GM12878 (cell line): Measurements from ENCODE around the gene SLC29A2. TPM values are rescaled to one million over a fixed set of nuclear protein-coding genes. Genes with fewer than 3 reads are reported as not detected.

ENCODE experiments used
- ATAC-seq: fragments of 200-7000 bp; cut with Tn5 transposase; 3 replicates; pipeline ENCODE4 v1.9.1; 2020; ENCODE audit warnings: mild to moderate bottlenecking, moderate library complexity
- Bru-seq: library from RNA; stranded (reverse); fragments of 400-500 nt; gene quantifications from one replicate; lab custom pipeline; 2021; lab: Mats Ljungman, UMichigan
- BruChase-seq, 2 experiments: library from RNA; stranded (reverse); fragments of 400-500 nt; gene quantifications; one replicate each; lab custom pipeline; 2021; lab: Mats Ljungman, UMichigan
- BruUV-seq: library from RNA; stranded (reverse); fragments of 400-500 nt; replicated peaks from 2 replicates; lab custom pipeline; 2021; lab: Mats Ljungman, UMichigan
- CTCF ChIA-PET: fragments of 300-600 bp; sonication (Branson Sonifier 250); formaldehyde crosslinking; extraction: SDS; loops from one replicate; lab custom pipeline; 2021; ENCODE audit warnings: inconsistent platforms; lab: Yijun Ruan, JAX
- POLR2A ChIA-PET: fragments of 350-600 bp; formaldehyde crosslinking; extraction: SDS; loops from one replicate; lab custom pipeline; 2021; ENCODE audit warnings: inconsistent platforms; lab: Charles Lee
- RAD21 ChIA-PET: fragments of 300-600 bp; sonication (Branson Sonifier 250); formaldehyde crosslinking; loops from one replicate; lab custom pipeline; 2023; ENCODE audit warnings: antibody characterized with exemption; ENCODE audit not compliant: unreplicated experiment; lab: Charles Lee
- SMC1A ChIA-PET: fragments of 300-600 bp; sonication (Branson Sonifier 250); formaldehyde crosslinking; loops from one replicate; lab custom pipeline; 2023; ENCODE audit not compliant: unreplicated experiment, uncharacterized antibody; lab: Charles Lee
- DNase-seq: peaks from one replicate; pipeline ENCODE4 v3.0.0-alpha.2; 2011; ENCODE audit warnings: low read depth, low spot score
- FAIRE-seq: peaks from 3 replicates; lab custom pipeline; 2011; peaks lifted over from hg19 to GRCh38; lab: Jason Lieb, UNC
- H2AFZ ChIP-seq: 2 replicates; pipeline ENCODE4 v1.6.0; 2011; ENCODE audit warnings: low read depth, low read length, control low read depth; ENCODE audit not compliant: control insufficient read depth
- H3K27ac ChIP-seq: 2 replicates; pipeline ENCODE4 v1.5.1; 2011; ENCODE audit warnings: control low read depth; ENCODE audit not compliant: control insufficient read depth, insufficient read depth
- H3K27me3 ChIP-seq, 2 experiments: replicated peaks in 1 of 2; 2 replicates each; pipeline versions ENCODE4 v1.6.0 to v1.6.1; 2011; ENCODE audit warnings: low read length in 1 of 2; ENCODE audit not compliant: control insufficient read depth in 2 of 2, insufficient read depth in 2 of 2
- H3K36me3 ChIP-seq, 2 experiments: 2 replicates each; pipeline ENCODE4 v1.5.1; 2011; ENCODE audit warnings: low read length in 1 of 2; ENCODE audit not compliant: control insufficient read depth in 2 of 2, insufficient read depth in 2 of 2
- H3K4me1 ChIP-seq: 2 replicates; pipeline ENCODE4 v1.6.1; 2011; ENCODE audit warnings: mild to moderate bottlenecking, low read length, moderate library complexity, mixed read lengths; ENCODE audit not compliant: control insufficient read depth, insufficient read depth
- H3K4me2 ChIP-seq: 2 replicates; pipeline ENCODE4 v1.6.0; 2011; ENCODE audit warnings: control low read depth; ENCODE audit not compliant: control insufficient read depth, insufficient read depth
- H3K4me3 ChIP-seq: fragments of 200-600 bp; sonication (generic); 2 replicates; pipeline ENCODE4 v1.5.1; 2016
- H3K79me2 ChIP-seq: 2 replicates; pipeline ENCODE4 v1.6.0; 2011; ENCODE audit warnings: low read length; ENCODE audit not compliant: control insufficient read depth, insufficient read depth
- H3K9ac ChIP-seq: 2 replicates; pipeline ENCODE4 v1.8.0; 2011; ENCODE audit warnings: low read length, control low read depth, mixed read lengths; ENCODE audit not compliant: control insufficient read depth, insufficient read depth
- H3K9me3 ChIP-seq: replicated peaks from 3 replicates; pipeline ENCODE4 v1.5.1; 2011; ENCODE audit warnings: mild to moderate bottlenecking, low read length; ENCODE audit not compliant: control insufficient read depth, insufficient read depth
- H4K20me1 ChIP-seq: 2 replicates; pipeline ENCODE4 v1.6.0; 2011; ENCODE audit not compliant: control insufficient read depth, insufficient read depth
- CBFB ChIP-seq: IDR thresholded peaks from 2 replicates; pipeline ENCODE4 v1.6.1; 2016; ENCODE audit warnings: antibody characterized with exemption, low read depth
- CBX5 ChIP-seq: sonication (generic); IDR thresholded peaks from 2 replicates; pipeline ENCODE4 v1.6.1; 2016; ENCODE audit warnings: low read depth, moderate library complexity, mild to moderate bottlenecking, inconsistent platforms
- EGR1 ChIP-seq, 2 experiments: IDR thresholded peaks; 1 replicate in 1 of 2; 2 replicates in 1 of 2; pipeline ENCODE4 v1.6.1; 2011 to 2012; ENCODE audit warnings: low read depth in 2 of 2, low read length in 2 of 2, borderline replicate concordance in 1 of 2, mild to moderate bottlenecking in 1 of 2, moderate library complexity in 1 of 2
- GATAD2B ChIP-seq: fragments of 450-650 bp; conservative IDR thresholded peaks from 2 replicates; pipeline ENCODE4 v1.6.1; 2017; ENCODE audit warnings: low read depth, mild to moderate bottlenecking, moderate library complexity
- IKZF1 ChIP-seq: fragments of 450-650 bp; conservative IDR thresholded peaks from 2 replicates; pipeline ENCODE4 v1.6.1; 2017; ENCODE audit warnings: antibody characterized with exemption, mild to moderate bottlenecking
- KAT2A ChIP-seq: conservative IDR thresholded peaks from 2 replicates; pipeline ENCODE4 v1.6.1; 2011; ENCODE audit warnings: low read depth, low read length; ENCODE audit not compliant: control insufficient read depth
- MEF2B ChIP-seq: fragments of 450-650 bp; IDR thresholded peaks from 2 replicates; pipeline ENCODE4 v1.6.1; 2018; ENCODE audit warnings: mild to moderate bottlenecking, moderate library complexity; ENCODE audit not compliant: partially characterized antibody, poor library complexity, severe bottlenecking
- NR2F1 ChIP-seq: fragments of 450-650 bp; conservative IDR thresholded peaks from 2 replicates; pipeline ENCODE4 v1.6.1; 2017; ENCODE audit warnings: mild to moderate bottlenecking
- POU2F2 ChIP-seq: IDR thresholded peaks from 3 replicates; pipeline ENCODE4 v1.6.1; 2011; ENCODE audit warnings: low read depth, mild to moderate bottlenecking, low read length, borderline replicate concordance
- RELA ChIP-seq: fragments of 450-650 bp; IDR thresholded peaks from 2 replicates; pipeline ENCODE4 v1.8.0; 2014; ENCODE audit warnings: borderline replicate concordance; ENCODE audit not compliant: partially characterized antibody
- TARDBP ChIP-seq: IDR thresholded peaks from 2 replicates; pipeline ENCODE4 v1.6.1; 2016; ENCODE audit warnings: borderline replicate concordance
- ZNF687 ChIP-seq: fragments of 450-650 bp; IDR thresholded peaks from 2 replicates; pipeline ENCODE4 v1.6.1; 2017; ENCODE audit warnings: mild to moderate bottlenecking, moderate library complexity
- WGBS: methylation state at CpG from one replicate; pipeline ENCODE4 v1.1.6; 2016; ENCODE audit warnings: low lambda C conversion rate; ENCODE audit not compliant: insufficient replicate concordance, insufficient coverage; ENCODE audit errors: missing lambda C conversion rate; 5-methylcytosine and 5-hydroxymethylcytosine counted together
- in situ Hi-C: fragments of 300-500 bp; cut with MboI; formaldehyde crosslinking; loops from 9 replicates; pipeline ENCODE4 v1.14.3; 2018; ENCODE audit warnings: mixed read lengths
- intact Hi-C: fragments of 100-400 bp; cut with micrococcal nuclease; formaldehyde crosslinking; loops from one replicate; pipeline ENCODE4 v1.14.2; 2022; ENCODE audit not compliant: unreplicated experiment
- long read RNA-seq, 2 experiments: library from polyadenylated mRNA; unstranded; transcript quantifications; one replicate each; pipeline ENCODE4 v2.0.0, GENCODE V29; 2019 to 2020
- polyA minus RNA-seq, 3 experiments: library from RNA; depleted of rRNA, polyadenylated mRNA; stranded (reverse); fragments of >200 nt; gene quantifications; 2 replicates each; pipeline ENCODE4 v1.2.3, GENCODE V29; 2011
- polyA plus RNA-seq, 11 experiments: library from polyadenylated mRNA; depleted of rRNA in 4 of 11; unstranded in 6 of 11; stranded (reverse) in 5 of 11; fragments of >200 nt; fragmentation: Nextera tagmentation in 4 of 11; fragmentation: Illumina TruSeq in 1 of 11; extraction: Ambion mirVana in 4 of 11; extraction: Trizol in 1 of 11; gene quantifications; 1 replicate in 1 of 11; 2 replicates in 10 of 11; pipeline versions ENCODE4 v1.2.1 to v1.2.3, GENCODE V29; 2011 to 2016; ENCODE audit warnings: inconsistent platforms in 2 of 11, missing spikeins in 2 of 11, low read depth in 1 of 11
- total RNA-seq, 4 experiments: library from RNA; depleted of rRNA in 3 of 4; stranded (reverse); fragments of >200 nt in 3 of 4; fragmentation: Illumina TruSeq in 1 of 4; extraction: Trizol in 1 of 4; gene quantifications; 2 replicates each; pipeline versions ENCODE4 v1.2.1 to v1.2.3, GENCODE V29; 2013 to 2021

The SLC29A2 gene, protein sequence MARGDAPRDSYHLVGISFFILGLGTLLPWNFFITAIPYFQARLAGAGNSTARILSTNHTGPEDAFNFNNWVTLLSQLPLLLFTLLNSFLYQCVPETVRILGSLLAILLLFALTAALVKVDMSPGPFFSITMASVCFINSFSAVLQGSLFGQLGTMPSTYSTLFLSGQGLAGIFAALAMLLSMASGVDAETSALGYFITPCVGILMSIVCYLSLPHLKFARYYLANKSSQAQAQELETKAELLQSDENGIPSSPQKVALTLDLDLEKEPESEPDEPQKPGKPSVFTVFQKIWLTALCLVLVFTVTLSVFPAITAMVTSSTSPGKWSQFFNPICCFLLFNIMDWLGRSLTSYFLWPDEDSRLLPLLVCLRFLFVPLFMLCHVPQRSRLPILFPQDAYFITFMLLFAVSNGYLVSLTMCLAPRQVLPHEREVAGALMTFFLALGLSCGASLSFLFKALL
- 24.0 and 24.5 TPM in 2 replicates for total RNA-seq (2013; cell fraction: nucleolus; rRNA removed)
- total RNA-seq (2014; rRNA removed) (2.2 TPM in 2 replicates), total RNA-seq (2014; rRNA removed; fragmentation: Illumina TruSeq; extraction: Trizol) (1.5 TPM in 2 replicates), total RNA-seq (2021) (4.7 and 6.0 TPM in 2 replicates), polyA plus RNA-seq (2011; rRNA removed) (1.5 and 3.4 TPM in 2 replicates), polyA plus RNA-seq (2014; fragmentation: Illumina TruSeq; extraction: Trizol) (2.7 and 3.5 TPM in 2 replicates), polyA plus RNA-seq (2014; fragmentation: Nextera tagmentation; extraction: Ambion mirVana) (under 1 TPM; 0.27 to 0.44 TPM), polyA plus RNA-seq (2014; rRNA removed) (7.5 and 7.7 TPM in 2 replicates), polyA plus RNA-seq (2016; fragmentation: Nextera tagmentation; extraction: Ambion mirVana) (1 to 10 TPM; 1.9 to 2.1 TPM), polyA minus RNA-seq (2011; rRNA and poly(A)+ RNA removed) (1.8 and 3.0 TPM in 2 replicates), Bru-seq, nascent RNA (percentile 66 among the genes with signal in this experiment), BruChase-seq, experiment 1, labeled RNA remaining after a 6-hour chase (percentile 58 among the genes with signal in this experiment), BruChase-seq, experiment 2, labeled RNA remaining after a 2-hour chase (percentile 52 among the genes with signal in this experiment)
- 2.0 TPM for polyA plus RNA-seq (2011; ENCODE audit: low read depth)
- 3.4 and 4.3 TPM in 2 replicates for polyA plus RNA-seq (2011; cell fraction: cytosol; rRNA removed)
- polyA plus RNA-seq (2011; cell fraction: nucleus; rRNA removed), result 24.4 and 32.3 TPM in 2 replicates
- 3.4 and 5.7 TPM in 2 replicates for polyA plus RNA-seq (2012)
- 1.9 and 2.4 TPM in 2 replicates for polyA minus RNA-seq (2011; cell fraction: cytosol; rRNA and poly(A)+ RNA removed)
- 3.1 and 4.1 TPM in 2 replicates for polyA minus RNA-seq (2011; cell fraction: nucleus; rRNA and poly(A)+ RNA removed)
- long read RNA-seq, experiment 1, partial matches to known transcripts, result 0 of 1 reads
- long read RNA-seq, experiment 1, other reads (novel, unspliced or antisense), result 1 of 1 reads
- long read RNA-seq, experiment 2, result 0 reads

GRCh38 chr11:66371627-66372415 is at the start of gene SLC29A2:
Gene SLC29A2, minus strand, starts transcription at chr11:66371760. Its CDS starts 169 bp downstream, at chr11:66371591.
- RAD21 ChIA-PET, result interaction anchor here (0.5 to 3.9 kb wide), 6 partner anchors 14 to 150 kb away, joined by 3 to 21 read pairs (median 3); partner anchors contain the start of gene BRMS1
- Histone ChIP-seq H3K9me3 (no peaks in the 10 kb centered on the region), H3K4me1 (peaks cover 4% of the 10 kb centered on the region; the same call in 1 of the 2 replicates), H3K4me3 (peak within 1 kb of the TSS; percentile 90), H3K27me3 (no peaks in the 10 kb centered on the region; a peak in 1 of 4 replicates), H3K9ac (peak within 1 kb of the TSS; percentile 84), H3K79me2 (no peaks in the 10 kb centered on the region; the same call in none of the 2 replicates), H4K20me1 (no peaks in the 10 kb centered on the region), H3K36me3 (no peaks in the 10 kb centered on the region; a peak in 2 of 4 replicates), H2AFZ (peak within 1 kb of the TSS; percentile 47), H3K4me2 (peak within 1 kb of the TSS; percentile 79), H3K27ac (peak within 1 kb of the TSS; percentile 69)
- BruUV-seq, result no TSS peak
- POLR2A ChIA-PET, result interaction anchor here (0.6 to 2.7 kb wide), 9 partner anchors 9 to 484 kb away, joined by 3 to 12 read pairs (median 4); partner anchors contain the start of genes DPP3 and RBM4
- under 1% methylated on average over 30 of the region's 72 CpGs for WGBS
- intact Hi-C loops, result no loop called here
- CTCF ChIA-PET, result interaction anchor here (1.5 to 4.6 kb wide), 7 partner anchors 8 to 108 kb away, joined by 3 to 42 read pairs (median 9); partner anchors contain the start of genes BRMS1 and DPP3
- peak; percentile 91 for ATAC-seq
- in situ Hi-C loops, result no loop called here
- peak; percentile 61 for DNase-seq
- SMC1A ChIA-PET, result interaction anchor here (0.8 to 2.0 kb wide), 5 partner anchors 14 to 60 kb away, joined by 4 to 9 read pairs (median 6); no protein-coding TSS in a partner anchor
- no peak for FAIRE-seq
- peak; percentile 12; the same call in 1 of the 2 replicates for TF ChIP-seq NR2F1
- 0 out of 2 replicates have a peak, but pooled peaks have one; percentile 40 for TF ChIP-seq IKZF1
- no peak for TF ChIP-seq KAT2A
- peak in 1 of 2 experiments; percentile 75; a peak in 2 of 3 replicates for TF ChIP-seq EGR1 (IDR thresholded peaks at IDR 0.05; ENCODE audit: borderline replicate concordance in 1 of 2, low read depth in 2 of 2, low read length in 2 of 2)
- TF ChIP-seq CBX5, result 0 out of 2 replicates have a peak, but pooled peaks have one; percentile 6
- no peak for TF ChIP-seq POU2F2
- peak; percentile 30 for TF ChIP-seq MEF2B
- TF ChIP-seq CBFB, result no peak
- no peak for TF ChIP-seq TARDBP
- TF ChIP-seq ZNF687, result 0 out of 2 replicates have a peak, but pooled peaks have one; percentile 10
- TF ChIP-seq GATAD2B, result peak; percentile 24; the same call in 1 of the 2 replicates
- peak; percentile 11 for TF ChIP-seq RELA
